Endothelial cell of umbilical vein (primary cell): ENCODE measurements around the gene TMEM151B.

ENCODE experiments used
- CTCF ChIP-seq, 2 donors: IDR thresholded peaks; 1 replicate in 1 of 2; 2 replicates in 1 of 2; pipeline ENCODE4 v1.5.1; 2011; ENCODE audit warnings: low read length in 2 of 2, mild to moderate bottlenecking in 2 of 2, moderate library complexity in 2 of 2, control low read depth in 1 of 2, inconsistent platforms in 1 of 2, low read depth in 1 of 2; ENCODE audit not compliant: insufficient read depth in 1 of 2; ENCODE audit errors: extremely low read depth in 1 of 2
- EZH2 ChIP-seq: IDR thresholded peaks from 2 replicates; pipeline ENCODE4 v1.6.1; 2012; ENCODE audit warnings: borderline replicate concordance, low read depth, mild to moderate bottlenecking, moderate library complexity, low read length, inconsistent platforms; ENCODE audit not compliant: severe bottlenecking
- FOS ChIP-seq: IDR thresholded peaks from 2 replicates; pipeline ENCODE4 v1.6.1; 2011; ENCODE audit warnings: mild to moderate bottlenecking, low read length, moderate library complexity, borderline replicate concordance; ENCODE audit not compliant: insufficient read depth
- JUN ChIP-seq: IDR thresholded peaks from 2 replicates; pipeline ENCODE4 v1.6.1; 2011; ENCODE audit warnings: borderline replicate concordance, low read depth; ENCODE audit not compliant: insufficient read length, insufficient read depth
- MAX ChIP-seq: IDR thresholded peaks from 2 replicates; pipeline ENCODE4 v1.6.1; 2011; ENCODE audit not compliant: insufficient read depth, insufficient read length
- MYC ChIP-seq: IDR thresholded peaks from one replicate; pipeline ENCODE4 v1.6.1; 2011; ENCODE audit warnings: mild to moderate bottlenecking, low read depth, low read length
- POLR2A ChIP-seq: IDR thresholded peaks from 2 replicates; pipeline ENCODE4 v1.6.1; 2012; ENCODE audit warnings: low read depth, mild to moderate bottlenecking, control low read depth, low read length
- POLR2AphosphoS5 ChIP-seq: IDR thresholded peaks from 2 replicates; pipeline ENCODE4 v1.6.1; 2012; ENCODE audit warnings: low read depth, mild to moderate bottlenecking, control low read depth, low read length, moderate library complexity; ENCODE audit not compliant: insufficient read depth

GRCh38 chr6:44303842-44304241, 33.6 kb downstream of the TMEM151B start:
- no peak for TF ChIP-seq CTCF (IDR thresholded peaks at IDR 0.05; ENCODE audit: extremely low read depth in 1 of 2, insufficient read depth in 1 of 2, low read depth in 1 of 2, low read length in 2 of 2)
- no peak for TF ChIP-seq POLR2A
- no peak for TF ChIP-seq EZH2
- TF ChIP-seq MAX, result no peak
- TF ChIP-seq POLR2AphosphoS5, result no peak
- TF ChIP-seq MYC, result no peak
- no peak for TF ChIP-seq FOS
- no peak for TF ChIP-seq JUN
